HG03095 (cell line): ENCODE measurements around the gene SLC27A5.
"Not testable (repeated sequence)": the region's sequence is repeated elsewhere in the genome, so short reads cannot be mapped to it uniquely, and the experiment has no call there.

Experiments used
- ATAC-seq: cut with Tn5 transposase; IDR thresholded peaks from one replicate; pipeline ENCODE4 v1.9.1; 2021; ENCODE audit warnings: moderate library complexity; ENCODE audit not compliant: unreplicated experiment

SLC27A5 gene

DNA sequence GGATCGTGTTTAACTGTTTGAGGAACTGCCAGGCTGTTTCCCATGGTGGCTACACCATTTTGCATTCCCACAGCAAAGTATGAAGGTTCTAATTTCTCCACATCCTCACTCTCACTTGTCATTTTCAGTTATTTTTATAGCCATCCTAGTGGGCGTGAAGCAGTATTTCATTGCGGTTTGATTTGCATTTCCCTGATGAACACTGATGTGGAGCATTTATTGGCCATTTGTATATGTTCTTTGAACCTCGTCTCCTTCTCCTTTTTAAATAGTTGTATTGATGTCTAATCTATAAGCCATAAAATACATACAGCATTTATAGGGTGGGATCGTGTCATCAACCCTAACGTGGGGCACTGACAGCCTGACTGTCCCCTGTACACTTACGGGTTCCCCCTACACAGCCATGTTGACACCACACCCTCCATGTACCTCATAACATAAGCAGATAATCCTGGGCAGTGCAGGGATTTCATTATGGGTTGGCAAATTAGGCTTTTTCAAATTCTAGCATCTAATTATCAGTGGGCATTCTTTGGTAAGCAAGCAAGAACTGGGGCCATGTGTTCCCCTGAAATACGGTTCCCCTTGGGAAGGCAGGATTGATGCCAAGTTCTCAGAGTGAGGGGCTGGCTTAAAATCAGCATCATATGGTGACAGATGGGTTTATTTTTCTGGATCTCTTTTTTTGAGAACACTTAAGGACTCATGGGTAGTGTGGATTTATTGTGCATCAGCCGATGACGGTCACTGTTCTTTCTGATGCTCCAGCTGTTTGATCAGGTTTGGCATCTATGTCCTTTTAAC, 19.4 kb upstream of the SLC27A5 start:
- no peak for ATAC-seq

DNA sequence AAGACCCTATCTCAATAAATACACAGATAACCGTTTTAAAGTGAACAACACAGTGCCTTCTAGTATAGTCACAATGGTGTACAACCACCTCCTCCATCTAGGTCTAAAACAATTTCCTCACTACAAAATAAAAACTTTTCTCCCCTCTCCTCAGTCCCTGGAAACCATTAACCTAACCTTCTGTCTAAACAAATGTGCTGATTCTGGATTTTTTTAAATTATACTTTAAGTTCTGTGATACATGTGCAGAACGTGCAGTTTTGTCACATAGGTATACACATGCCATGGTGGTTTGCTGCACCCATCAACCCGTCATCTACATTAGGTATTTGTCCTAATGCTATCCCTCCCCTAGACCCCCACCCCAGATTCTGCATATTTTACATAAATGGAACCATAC, 17.6 kb upstream of the SLC27A5 start:
- ATAC-seq: no peak

DNA sequence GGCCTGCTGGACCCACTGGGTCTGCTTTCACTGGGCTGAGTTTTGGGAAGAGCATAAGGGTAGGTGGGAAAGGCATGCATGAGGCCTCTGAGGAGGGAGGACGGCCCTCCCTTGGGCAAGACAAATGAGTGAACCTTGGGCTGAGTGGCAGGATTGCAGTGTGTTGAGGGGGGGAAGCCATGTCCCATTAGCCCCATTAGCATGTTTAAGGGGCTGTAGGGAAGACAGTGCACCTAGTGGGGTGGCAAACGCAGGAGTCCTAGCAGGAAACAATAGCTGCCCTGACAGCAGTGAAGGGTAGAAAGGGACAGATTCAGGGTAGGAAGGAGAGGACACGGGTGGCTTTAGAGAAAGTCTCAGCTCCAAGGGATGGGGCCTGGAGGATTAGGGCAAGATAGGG, 10.9 kb upstream of the SLC27A5 start:
- no peak for ATAC-seq

DNA sequence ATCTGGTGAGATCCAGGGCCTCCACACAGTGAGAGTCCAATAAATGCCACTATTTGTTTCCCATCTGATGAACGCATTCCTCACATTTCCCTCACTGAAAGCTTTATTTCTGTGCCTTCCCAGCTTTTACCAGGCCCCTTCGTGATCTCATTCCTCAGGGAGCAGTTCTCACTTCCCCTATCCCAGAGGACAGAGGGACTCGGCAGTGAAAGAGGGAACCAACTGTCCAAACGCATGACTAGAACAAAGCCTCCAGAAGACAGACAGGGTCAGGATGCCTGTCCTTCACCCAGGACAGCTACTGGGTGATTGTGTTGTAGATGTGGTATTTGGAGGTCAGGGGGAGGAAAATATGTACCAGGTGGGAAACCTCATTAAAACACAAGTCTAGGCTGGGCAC, 9.9 kb upstream of the SLC27A5 start:
- ATAC-seq: no peak

DNA sequence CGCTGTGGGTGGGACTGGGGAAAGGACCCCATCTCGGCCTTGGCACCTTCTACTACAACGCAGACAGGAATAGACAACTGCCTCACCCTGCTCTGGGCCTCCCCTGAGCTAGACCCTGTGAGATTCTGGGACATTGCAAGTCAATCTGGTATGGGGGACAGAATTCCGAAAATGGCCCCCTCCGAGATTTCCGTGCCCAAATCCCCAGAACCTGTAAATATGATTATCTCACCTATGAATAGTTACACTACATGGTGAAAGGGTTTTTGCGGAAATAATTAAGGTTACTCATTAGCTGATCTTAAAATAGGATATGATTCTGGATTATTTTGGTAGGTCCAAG, 8.4 kb upstream of the SLC27A5 start:
- no peak for ATAC-seq

DNA sequence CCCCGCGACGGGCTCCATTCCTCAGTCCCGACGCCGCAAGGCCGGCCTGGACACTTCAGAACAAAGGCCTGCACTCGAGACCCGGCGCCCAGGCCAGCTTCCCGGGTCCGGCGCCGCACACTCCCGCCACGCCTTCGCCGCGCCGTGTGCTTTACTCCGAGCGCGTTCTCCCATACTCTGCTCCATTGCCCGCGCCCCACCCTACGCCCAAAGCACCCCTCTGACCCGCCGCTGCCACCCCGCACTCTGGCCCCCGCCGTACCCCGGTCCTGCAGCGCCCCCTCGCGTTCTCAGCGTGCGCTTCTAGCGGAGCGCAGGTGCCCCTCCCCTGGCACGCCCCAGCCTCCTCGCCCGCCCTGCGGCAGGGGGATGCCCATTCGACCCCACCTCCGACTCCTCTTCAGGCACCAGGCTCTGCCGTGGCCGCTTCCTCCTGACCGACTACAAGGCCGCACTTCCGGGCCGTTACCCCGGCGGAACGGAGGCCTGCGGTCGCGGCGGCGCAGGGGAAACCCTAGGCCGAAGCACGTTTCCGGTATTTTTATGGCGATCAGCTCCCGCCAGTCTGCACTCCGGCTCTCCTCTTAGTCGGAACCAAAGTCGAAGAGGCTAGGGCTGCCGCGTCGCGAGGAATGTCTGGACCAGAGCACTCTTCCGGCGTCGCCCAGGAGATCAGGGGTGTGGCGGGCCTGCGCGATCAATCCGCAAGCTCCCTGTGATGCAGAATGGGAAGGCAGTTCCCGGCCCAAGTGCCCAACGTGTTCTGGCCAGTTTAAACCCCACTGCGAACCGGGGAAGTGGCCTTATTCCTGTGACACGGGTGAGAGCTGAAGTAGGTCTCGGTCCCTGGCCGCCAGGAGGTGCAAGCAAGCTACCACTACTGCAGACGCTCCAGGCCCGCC, 7.8 kb upstream of the SLC27A5 start, which contains the start of gene ZBTB45:
TSS of gene ZBTB45 (minus strand) at position 456 of the 902 bp plus-strand sequence. CDS start 2,137 bp downstream, outside the sequence.
- ATAC-seq: peak; percentile 71

DNA sequence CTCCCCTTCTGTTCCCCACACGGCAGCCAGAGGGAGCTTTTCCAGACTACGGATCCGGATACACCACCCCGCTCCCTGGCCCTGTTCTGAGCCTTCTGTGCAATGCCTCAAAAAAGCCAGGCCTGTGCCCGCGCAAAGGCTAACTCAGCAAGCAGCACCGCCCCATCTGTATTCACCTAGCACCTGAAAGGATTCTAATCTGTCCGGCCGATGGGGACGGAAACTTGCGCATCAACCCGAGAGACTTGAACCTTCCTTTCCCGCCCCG, 7.2 kb upstream of the SLC27A5 start:
- no peak for ATAC-seq

DNA sequence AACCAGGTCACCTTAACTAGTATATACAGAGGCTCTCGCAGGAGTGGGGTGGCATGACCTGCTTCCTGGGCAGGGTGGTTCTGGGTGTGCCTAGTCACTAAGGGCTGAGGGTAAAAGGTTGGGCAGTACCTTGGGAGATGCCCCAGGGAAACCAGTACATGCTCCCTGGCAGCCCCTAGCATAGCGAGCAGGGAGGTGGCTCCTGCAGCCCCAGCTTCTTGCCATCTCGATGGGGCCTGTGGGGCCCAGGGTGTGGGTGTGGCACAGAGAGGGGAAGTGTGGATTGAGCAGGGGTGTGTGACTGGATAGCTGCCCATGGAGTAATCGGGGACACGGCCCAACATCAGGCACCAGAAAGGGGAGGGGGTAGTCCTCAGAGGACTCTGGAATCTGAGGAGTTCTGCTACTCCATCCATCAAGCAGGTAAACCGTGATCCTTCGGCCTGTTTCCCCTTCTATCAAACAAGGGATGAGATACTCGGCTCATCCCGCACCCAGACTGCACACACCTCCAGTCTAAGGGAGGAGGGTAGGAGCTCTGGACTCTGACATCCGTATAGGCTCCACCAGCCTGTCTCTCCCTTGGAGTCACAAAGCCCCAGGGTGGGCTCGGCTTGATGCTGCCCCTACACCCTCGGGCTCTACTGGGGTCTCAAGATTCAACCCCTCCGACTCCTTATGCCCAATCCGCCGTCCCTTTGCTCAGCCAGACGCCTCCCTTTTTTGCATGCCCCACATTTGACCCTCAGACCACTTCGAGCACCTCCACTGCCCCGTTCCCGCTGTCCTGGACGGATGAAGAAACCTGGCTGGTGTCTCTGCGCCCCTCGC, 6.7 kb upstream of the SLC27A5 start:
- ATAC-seq: no peak

DNA sequence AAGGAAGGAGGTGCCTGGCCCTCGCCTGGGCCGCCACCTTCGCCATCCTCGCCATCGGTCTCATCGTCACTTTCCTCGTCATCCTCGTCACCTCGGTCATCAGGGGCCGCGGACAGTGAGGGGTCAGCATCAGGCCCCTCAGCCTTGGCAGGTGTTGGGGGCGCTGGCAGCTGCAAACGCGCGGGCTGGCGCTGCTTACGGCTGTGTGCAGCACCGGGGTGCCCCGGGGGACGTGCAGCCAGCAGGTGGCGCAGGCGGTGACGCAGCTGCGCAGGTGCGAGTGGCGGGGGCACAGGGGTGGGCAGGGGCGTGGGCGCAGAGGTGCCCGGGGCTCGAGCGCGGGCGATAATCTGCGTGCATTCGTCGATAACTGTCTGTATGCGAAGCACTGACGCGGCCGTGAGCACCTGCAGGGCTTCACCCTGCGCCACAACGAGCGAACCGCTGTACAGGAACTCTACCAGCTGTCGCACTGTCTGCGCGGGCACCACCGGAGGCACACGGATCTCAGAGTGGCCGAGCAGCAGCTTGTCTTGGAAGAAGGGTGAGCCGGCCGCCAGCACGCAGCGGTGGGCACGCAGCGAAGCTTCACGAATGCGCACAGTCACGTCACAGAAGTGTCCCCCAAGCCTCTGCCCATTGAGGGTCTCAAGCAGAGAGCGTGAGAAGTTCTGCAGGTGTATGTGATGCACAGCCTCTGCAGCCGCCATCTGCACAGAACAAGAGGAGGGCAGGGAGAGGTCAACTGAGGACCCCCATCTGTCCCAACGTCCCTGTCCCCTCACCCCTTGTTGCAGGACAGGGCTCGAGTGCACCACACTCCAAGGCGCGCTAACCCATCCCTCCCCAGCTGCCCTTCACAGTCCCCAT, 5.4 kb upstream of the SLC27A5 start:
- ATAC-seq: no peak

DNA sequence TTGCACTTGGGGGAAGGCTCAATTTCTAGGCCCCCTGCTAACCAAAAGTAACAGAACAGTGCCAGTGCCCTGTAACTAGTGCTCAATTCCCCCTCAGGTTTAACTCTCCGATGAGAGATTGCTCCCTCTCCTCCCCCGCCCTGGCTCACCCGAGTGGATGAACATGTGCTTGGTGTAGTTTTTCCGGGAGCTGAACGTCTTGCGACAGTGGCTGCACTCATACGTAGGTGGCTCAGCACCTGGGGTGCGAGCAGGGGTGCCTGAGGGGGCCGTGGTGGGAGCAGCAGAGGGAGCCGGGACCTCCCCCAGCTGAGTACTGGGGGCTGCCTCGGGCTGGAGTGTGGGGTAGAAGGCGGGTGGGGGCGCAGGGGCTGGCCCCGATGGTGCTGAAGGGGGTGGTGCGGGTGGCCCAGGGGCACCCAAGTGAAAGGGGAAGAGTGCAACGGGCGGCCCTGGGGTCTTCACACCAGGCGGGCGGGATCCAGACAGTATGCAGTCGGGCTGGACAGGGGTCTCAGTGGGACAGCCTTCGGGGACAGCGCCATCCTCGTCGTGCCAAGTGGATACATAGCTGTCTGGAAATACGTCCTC, 4.5 kb upstream of the SLC27A5 start:
- no peak for ATAC-seq

DNA sequence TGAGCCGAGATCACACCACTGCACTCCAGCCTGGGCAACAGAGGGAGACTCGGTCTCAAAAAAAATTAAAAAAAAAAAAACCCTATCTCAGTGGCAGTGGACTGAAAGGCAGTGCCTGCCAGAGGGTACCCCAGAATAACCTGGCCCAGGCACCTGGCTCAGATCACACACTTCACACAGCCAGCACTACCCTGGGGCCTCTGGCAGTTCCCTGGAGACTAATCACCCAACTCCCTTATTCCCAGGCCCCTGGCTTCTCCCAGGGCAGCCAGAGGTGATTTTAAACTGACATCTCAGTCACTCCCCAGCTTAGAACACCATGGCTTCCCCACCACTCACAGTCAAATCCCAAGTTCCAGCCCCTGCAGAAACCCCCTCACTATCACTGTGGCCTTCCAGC, 3.5 kb upstream of the SLC27A5 start:
- no peak for ATAC-seq

DNA sequence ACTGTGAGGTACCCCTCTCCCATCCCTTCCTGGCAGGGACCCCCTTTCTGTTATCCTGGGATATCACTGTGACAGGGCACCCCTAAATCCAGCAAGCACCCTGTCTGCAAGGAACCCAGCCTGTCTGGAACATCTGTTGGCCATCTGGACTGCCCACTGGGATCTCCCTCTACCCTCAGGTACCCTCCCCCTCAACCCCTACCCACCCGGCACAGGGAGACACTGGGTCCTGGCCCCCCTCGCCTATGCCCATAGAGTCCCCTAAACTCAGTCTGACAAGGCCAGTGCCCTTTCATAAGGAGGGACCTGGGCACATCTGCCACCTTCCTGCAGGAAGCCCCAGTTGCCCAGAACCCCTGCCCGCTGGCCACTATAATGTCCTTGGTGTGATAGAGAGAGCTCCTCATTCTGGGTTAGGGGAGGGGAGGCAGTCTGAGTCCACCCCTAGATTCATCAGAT, 2.8 kb upstream of the SLC27A5 start:
- ATAC-seq: no peak

DNA sequence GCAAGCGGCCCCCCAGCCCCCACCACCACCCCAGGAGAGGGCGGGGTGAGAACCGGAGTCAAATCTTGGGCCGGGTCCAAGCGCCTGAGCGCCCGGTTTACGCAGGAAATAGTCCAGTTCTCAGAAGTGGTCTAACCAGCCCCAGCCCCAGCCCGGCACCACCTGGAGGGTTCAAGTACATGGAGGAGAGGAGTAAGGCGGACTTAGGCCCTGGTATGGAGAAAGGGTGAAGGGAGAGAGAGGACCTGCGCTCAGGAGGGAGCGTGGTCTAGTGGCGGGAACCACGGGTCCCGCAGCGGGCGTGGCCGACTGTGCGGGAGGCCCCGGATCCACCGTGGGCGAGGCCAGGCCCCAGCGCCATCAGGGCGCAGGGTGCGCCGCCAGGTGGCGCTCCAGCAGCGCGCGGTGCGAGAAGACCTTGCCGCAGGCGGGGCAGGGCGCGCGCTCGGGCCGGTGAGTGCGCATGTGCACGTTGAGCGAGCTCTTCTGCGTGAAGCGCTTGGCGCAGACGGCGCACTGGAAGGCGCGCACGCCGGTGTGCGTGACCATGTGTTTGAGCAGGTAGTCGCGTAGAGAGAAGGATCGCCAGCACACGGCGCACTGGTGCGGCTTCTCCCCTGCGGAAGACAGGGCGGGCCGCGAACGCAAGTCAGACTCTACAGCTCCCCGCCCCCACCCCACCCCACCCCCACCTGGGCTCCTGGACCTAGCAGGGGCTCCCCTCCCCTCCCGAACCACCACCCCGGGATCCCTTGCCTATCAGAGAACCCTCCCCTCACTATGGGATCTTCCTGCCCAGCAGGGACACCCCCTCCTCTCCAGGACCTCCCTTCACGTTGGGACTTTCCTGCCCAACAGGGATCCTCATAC, 2.1 kb upstream of the SLC27A5 start:
- ATAC-seq: peak; percentile 50

DNA sequence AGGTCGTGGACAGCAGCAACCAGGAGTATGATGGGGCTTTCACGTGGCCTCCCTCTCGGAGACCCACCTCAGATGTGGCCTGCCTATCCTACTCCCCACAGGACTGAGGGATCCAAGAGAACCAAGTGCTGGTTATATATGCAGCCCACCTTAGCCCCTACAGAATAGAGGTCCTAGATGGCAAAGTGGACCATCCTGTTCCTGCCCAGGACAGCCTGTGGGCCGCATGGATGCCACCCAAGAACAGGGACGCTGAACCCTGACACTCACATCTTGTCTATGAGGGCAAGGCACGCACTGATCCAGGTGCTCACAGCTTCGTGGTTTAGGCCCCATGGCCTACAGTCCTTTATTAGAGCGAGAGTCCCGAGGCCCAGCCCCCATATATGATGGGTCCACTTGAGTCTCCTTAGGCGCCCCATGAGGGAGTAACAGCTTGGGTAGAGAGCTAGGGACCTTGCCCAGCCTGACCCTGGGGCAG, 1.5 kb upstream of the SLC27A5 start:
- ATAC-seq: no peak

DNA sequence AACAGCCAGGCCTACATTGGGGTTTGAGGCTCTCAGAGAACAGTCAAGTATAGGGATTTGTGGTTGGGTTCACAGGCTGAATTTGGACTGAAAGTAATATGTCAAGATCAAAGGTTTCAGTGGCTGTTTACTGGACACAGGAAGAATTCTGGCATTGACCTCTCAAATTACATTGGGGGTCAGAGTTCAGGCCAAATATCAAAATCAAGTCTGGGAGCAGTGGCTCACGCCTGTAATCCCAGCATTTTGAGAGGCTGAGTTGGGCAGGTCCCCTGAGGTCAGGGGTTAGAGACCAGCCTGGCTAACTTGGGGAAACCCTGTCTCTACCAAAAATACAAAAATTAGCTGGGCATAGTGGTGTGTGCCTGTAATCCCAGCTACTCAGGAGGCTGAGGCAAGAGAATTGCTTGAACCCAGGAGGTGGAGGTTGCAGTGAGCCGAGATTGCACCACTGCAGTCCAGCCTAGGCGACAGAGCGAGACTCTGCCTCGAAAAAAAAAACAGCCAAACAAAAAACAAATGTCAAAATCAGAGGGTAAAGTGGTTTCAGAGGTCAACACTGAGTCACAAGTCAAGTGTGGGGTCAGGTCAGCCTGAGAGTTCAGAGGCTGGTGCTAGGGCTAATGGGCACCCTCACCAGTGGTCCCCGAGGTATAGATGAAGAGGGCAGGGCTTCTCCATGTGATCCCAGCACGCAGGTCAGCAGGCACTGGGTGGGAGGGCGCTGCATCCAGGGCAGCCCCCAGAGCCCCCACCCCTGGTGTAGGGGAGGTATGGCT, 1.5 kb downstream of the SLC27A5 start:
- no peak for ATAC-seq

DNA sequence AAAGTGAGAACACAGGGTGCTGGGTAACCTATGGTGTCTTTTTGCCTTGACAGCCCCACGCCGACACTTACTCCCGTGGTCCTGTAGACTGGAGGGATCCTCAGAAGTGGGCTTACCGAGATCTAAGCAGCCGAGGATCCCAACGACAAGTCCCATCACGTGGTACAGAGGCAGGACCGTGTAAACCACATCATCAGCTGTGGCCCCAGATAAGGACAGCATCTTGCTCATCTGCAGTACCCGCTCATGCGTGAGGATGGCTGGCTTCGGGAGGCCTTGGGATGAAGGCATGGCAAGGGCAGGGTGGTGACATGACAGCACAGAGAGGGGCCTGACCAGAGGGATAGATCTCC, 2.1 kb downstream of the SLC27A5 start:
- no peak for ATAC-seq

DNA sequence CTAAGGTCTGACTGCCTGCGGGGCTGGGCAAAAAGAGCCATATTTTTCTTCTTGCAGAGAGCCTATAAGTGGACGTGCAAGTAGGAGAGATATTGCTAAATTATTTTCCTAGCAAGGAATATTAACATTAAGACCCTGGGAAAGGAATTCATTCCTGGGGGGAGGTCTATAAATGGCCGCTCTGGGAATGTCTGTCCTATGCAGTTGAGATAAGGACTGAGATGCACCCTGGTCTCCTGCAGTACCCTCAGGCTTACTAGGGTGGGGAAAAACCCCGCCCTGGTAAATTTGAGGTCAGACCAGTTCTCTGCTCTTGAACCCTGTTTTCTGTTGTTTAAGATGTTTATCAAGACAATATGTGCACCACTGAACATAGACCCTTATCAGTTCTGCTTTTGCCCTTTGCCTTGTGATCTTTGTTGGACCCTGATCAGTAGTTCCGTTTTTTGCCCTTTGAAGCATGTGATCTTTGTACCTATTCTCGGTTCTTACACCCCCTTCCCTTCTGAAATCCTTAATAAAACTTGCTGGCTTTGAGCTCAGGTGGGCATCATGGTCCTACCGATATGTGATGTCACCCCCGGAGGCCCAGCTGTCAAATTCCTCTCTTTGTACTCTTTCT, 4.1 kb downstream of the SLC27A5 start:
- not testable (repeated sequence) for ATAC-seq

DNA sequence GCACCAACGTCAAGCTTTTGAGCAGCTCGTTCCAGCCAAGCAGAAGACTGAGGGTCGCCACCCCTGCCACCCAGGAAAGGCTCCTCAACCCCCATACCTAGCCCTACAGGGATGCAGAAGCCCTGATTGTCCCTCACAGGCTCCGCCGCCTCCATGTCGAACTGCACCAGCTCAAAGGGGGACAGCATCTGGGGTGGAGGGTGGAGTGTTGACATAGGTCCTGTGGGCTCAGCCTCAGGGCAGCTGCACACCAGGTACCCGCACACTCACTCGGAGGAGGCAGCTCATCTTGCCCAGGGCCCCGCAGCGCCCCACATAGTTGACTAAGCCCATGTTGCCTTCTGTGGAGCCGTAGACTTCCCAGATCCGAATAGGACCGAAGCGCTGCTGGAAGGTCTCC, 11.6 kb downstream of the SLC27A5 start:
- ATAC-seq: no peak
